ENCODE measurements around the gene PMFBP1. TPM values are rescaled to one million over a fixed set of nuclear protein-coding genes. Genes with fewer than 3 reads are reported as not detected.

Gene PMFBP1
- total and polyA plus RNA-seq, 2 experiments from 2014 or later, result 2.6 to 3.3 TPM

- TF ChIP-seq REST (IDR thresholded peaks at IDR 0.05; ENCODE audit: unreplicated experiment) (no peak), CREB1 (CRISPR knock-in tag; IDR thresholded peaks at IDR 0.05; ENCODE audit: low read depth) (no peak), NANOG (IDR thresholded peaks at IDR 0.05; ENCODE audit: borderline replicate concordance) (no peak), ZNF331 (CRISPR knock-in tag; IDR thresholded peaks at IDR 0.05; ENCODE audit: low read depth) (no peak), EZH2 (IDR thresholded peaks at IDR 0.05; ENCODE audit: low read depth, unreplicated experiment) (no peak), CTCF (conservative IDR thresholded peaks at IDR 0.05; ENCODE audit: low read depth in 2 of 2) (no peak), ZNF114 (CRISPR knock-in tag; IDR thresholded peaks at IDR 0.05) (no peak), STAT1 (IDR thresholded peaks at IDR 0.05; ENCODE audit: unreplicated experiment) (no peak), POLR2AphosphoS5 (IDR thresholded peaks at IDR 0.05; ENCODE audit: low read depth) (no peak)
Observed at GRCh38 chr16:72168365-72168764, 3.6 kb downstream of the PMFBP1 start (continued).

- no peak for DNase-seq (ENCODE audit: low spot score)
- Histone ChIP-seq H3K79me2 (replicated peaks; ENCODE audit: insufficient read depth) (no peaks in the 10 kb centered on the region), H2AFZ (no peak overlapping the region), H3K27me3 (ENCODE audit: insufficient read depth) (no peaks in the 10 kb centered on the region), H3K36me3 (ENCODE audit: insufficient read depth) (no peaks in the 10 kb centered on the region), H3F3A (replicated peaks; ENCODE audit: low read depth) (no peaks in the 10 kb centered on the region), H3K4me2 (no peak overlapping the region), H3K4me3 (no peak overlapping the region), H3K27ac (ENCODE audit: low read depth) (no peak overlapping the region), H4K20me1 (replicated peaks; ENCODE audit: insufficient read depth) (no peaks in the 10 kb centered on the region), H3K4me1 (ENCODE audit: insufficient read depth) (peaks cover 12% of the 10 kb centered on the region), H3K9me2 (ENCODE audit: insufficient read depth) (peaks cover 8% of the 10 kb centered on the region; the same call in 1 of the 2 replicates)
- peaks cover 5% of the 10 kb centered on the region for H3K9me3 Mint-ChIP-seq
- ATAC-seq, result no peak
- H3K27me3 Mint-ChIP-seq (ENCODE audit: insufficient read depth, low read depth, poor library complexity), result no peaks in the 10 kb centered on the region
- peaks cover 4% of the 10 kb centered on the region; the same call in 2 of the 3 replicates for H3K36me3 Mint-ChIP-seq (ENCODE audit: low read depth)
- no peak overlapping the region for H3K4me3 Mint-ChIP-seq
- H3K27ac Mint-ChIP-seq, result no peak overlapping the region
- peaks cover 11% of the 10 kb centered on the region for H3K4me1 Mint-ChIP-seq
- no peak for TF ChIP-seq EZH2phosphoT487 (IDR thresholded peaks at IDR 0.05; ENCODE audit: unreplicated experiment)
- no peak for TF ChIP-seq ZNF114 (CRISPR knock-in tag; IDR thresholded peaks at IDR 0.05)
- no peak for TF ChIP-seq STAT1 (IDR thresholded peaks at IDR 0.05; ENCODE audit: unreplicated experiment)
Observed at GRCh38 chr16:72166954-72167561, 4.9 kb downstream of the PMFBP1 start.
